HCT116 (cell line): ENCODE measurements around the gene CAMK2N2. TPM values are rescaled to one million over a fixed set of nuclear protein-coding genes. Genes with fewer than 3 reads are reported as not detected.

Experiments used
- ATAC-seq: fragments of 200-7000 bp; cut with Tn5 transposase; 2 replicates; pipeline ENCODE4 v1.9.1; 2020; ENCODE audit warnings: mild to moderate bottlenecking, moderate library complexity
- BruUV-seq: library from RNA; stranded (reverse); fragments of 400-500 nt; replicated peaks from 2 replicates; lab custom pipeline; 2021; lab: Mats Ljungman, UMichigan
- CTCF ChIA-PET: fragments of 300-600 bp; sonication (Branson Sonifier 250); formaldehyde crosslinking; loops from one replicate; lab custom pipeline; 2021; ENCODE audit warnings: antibody characterized with exemption; lab: Charles Lee
- POLR2A ChIA-PET: fragments of 300-600, 350-600 bp; sonication (Branson Sonifier 250); formaldehyde crosslinking; loops from one replicate; lab custom pipeline; 2021; ENCODE audit warnings: antibody characterized with exemption; lab: Charles Lee
- RAD21 ChIA-PET, 2 experiments: fragments of 300-600 bp; sonication (Branson Sonifier 250); formaldehyde crosslinking; loops; one replicate each; lab custom pipeline; 2023; ENCODE audit warnings: low total read pairs in 2 of 2; ENCODE audit not compliant: uncharacterized antibody in 2 of 2, unreplicated experiment in 2 of 2, low non-redundant PET in 1 of 2; lab: Charles Lee
- DNase-seq: peaks from one replicate; pipeline ENCODE4 v3.0.0-alpha.2; 2010; ENCODE audit warnings: low read depth, low spot score
- H2AFZ ChIP-seq: fragments of 200-600 bp; shearing (Covaris generic), sonication (generic); 2 replicates; pipeline ENCODE4 v1.6.1; 2017; ENCODE audit warnings: low read depth, mixed run types, mixed read lengths, antibody characterized with exemption, low read length; ENCODE audit not compliant: poor library complexity, severe bottlenecking
- H3K27ac ChIP-seq: 2 replicates; pipeline ENCODE4 v1.5.1; 2012; ENCODE audit warnings: low read depth, low read length
- H3K27me3 ChIP-seq: fragments of 200-600 bp; sonication (generic); 2 replicates; pipeline ENCODE4 v1.6.1; 2016; ENCODE audit warnings: mixed run types, low read length, mixed read lengths; ENCODE audit not compliant: insufficient read depth
- H3K36me3 ChIP-seq, 2 experiments: fragments of 200-500 bp in 1 of 2; fragments of 200-600 bp in 1 of 2; sonication (Bioruptor generic) in 1 of 2; sonication (generic) in 1 of 2; 2 replicates each; pipeline versions ENCODE4 v1.5.1 to v1.6.1; 2014 to 2016; ENCODE audit warnings: low read length in 2 of 2, inconsistent platforms in 1 of 2, mixed read lengths in 1 of 2, mixed run types in 1 of 2; ENCODE audit not compliant: insufficient read depth in 2 of 2, control insufficient read depth in 1 of 2
- H3K4me1 ChIP-seq, 2 experiments: fragments of 200-600 bp in 1 of 2; sonication (generic) in 1 of 2; 2 replicates each; pipeline versions ENCODE4 v1.5.1 to v1.6.1; 2012 to 2017; ENCODE audit warnings: low read length in 2 of 2, inconsistent platforms in 1 of 2, mild to moderate bottlenecking in 1 of 2, mixed read lengths in 1 of 2, mixed run types in 1 of 2, moderate library complexity in 1 of 2; ENCODE audit not compliant: insufficient read depth in 2 of 2, control insufficient read depth in 1 of 2
- H3K4me2 ChIP-seq: fragments of 200-600 bp; sonication (generic); 2 replicates; pipeline ENCODE4 v1.6.1; 2017; ENCODE audit warnings: mixed run types, low read length, mixed read lengths
- H3K4me3 ChIP-seq, 2 experiments: fragments of 200-600 bp in 1 of 2; sonication (generic) in 1 of 2; replicated peaks in 1 of 2; 2 replicates each; pipeline ENCODE4 v1.5.1; 2011 to 2016; ENCODE audit warnings: low read length in 2 of 2, control low read depth in 1 of 2, low read depth in 1 of 2, mild to moderate bottlenecking in 1 of 2, mixed read lengths in 1 of 2, mixed run types in 1 of 2
- H3K79me2 ChIP-seq: fragments of 200-600 bp; sonication (generic); 2 replicates; pipeline ENCODE4 v1.6.1; 2017; ENCODE audit warnings: mild to moderate bottlenecking, mixed run types, low read length, moderate library complexity, mixed read lengths; ENCODE audit not compliant: insufficient read depth
- H3K9ac ChIP-seq: fragments of 200-600 bp; sonication (generic); 2 replicates; pipeline ENCODE4 v1.6.1; 2016; ENCODE audit warnings: low read length, mixed read lengths
- H3K9me2 ChIP-seq: fragments of 200-600 bp; sonication (generic), shearing (Covaris generic); 2 replicates; pipeline ENCODE4 v1.6.1; 2017; ENCODE audit warnings: mixed run types, mild to moderate bottlenecking, moderate library complexity; ENCODE audit not compliant: insufficient read depth
- H3K9me3 ChIP-seq, 2 experiments: fragments of 200-500 bp in 1 of 2; fragments of 200-600 bp in 1 of 2; sonication (Bioruptor generic) in 1 of 2; sonication (generic) in 1 of 2; 2 replicates each; pipeline ENCODE4 v1.6.1; 2014 to 2017; ENCODE audit warnings: low read length in 2 of 2, mixed read lengths in 2 of 2, inconsistent platforms in 1 of 2, low read depth in 1 of 2, mild to moderate bottlenecking in 1 of 2, mixed run types in 1 of 2, moderate library complexity in 1 of 2; ENCODE audit not compliant: control insufficient read depth in 1 of 2, insufficient read depth in 1 of 2
- H4K20me1 ChIP-seq: fragments of 200-600 bp; sonication (generic), shearing (Covaris generic); 2 replicates; pipeline ENCODE4 v1.6.1; 2017; ENCODE audit warnings: mixed run types, mild to moderate bottlenecking, moderate library complexity; ENCODE audit not compliant: insufficient read depth
- FOSL1 ChIP-seq: IDR thresholded peaks from 2 replicates; pipeline ENCODE4 v1.6.1; 2012; ENCODE audit warnings: low read depth
- RAD21 ChIP-seq: IDR thresholded peaks from 2 replicates; pipeline ENCODE4 v1.6.1; 2012; ENCODE audit warnings: low read depth, mild to moderate bottlenecking
- ZFX ChIP-seq: fragments of 450-650 bp; IDR thresholded peaks from 2 replicates; pipeline ENCODE4 v1.6.1; 2017
- intact Hi-C: fragments of 100-400 bp; cut with micrococcal nuclease; formaldehyde crosslinking; loops from 2 replicates; pipeline ENCODE4 v1.10.0; 2022
- total RNA-seq: library from RNA; stranded (reverse); gene quantifications from one replicate; pipeline ENCODE4 v1.2.1, GENCODE V29; 2021; ENCODE audit not compliant: unreplicated experiment
- TF ChIP-seq, protein P1 (sequence below): IDR thresholded peaks from 2 replicates; pipeline ENCODE4 v1.6.1; 2011; ENCODE audit warnings: mild to moderate bottlenecking, low read length, moderate library complexity; ENCODE audit not compliant: insufficient replicate concordance; ENCODE audit errors: extremely low read depth

Gene CAMK2N2
- total RNA-seq, 1 experiment from 2014 or later, result 5.1 TPM

DNA sequence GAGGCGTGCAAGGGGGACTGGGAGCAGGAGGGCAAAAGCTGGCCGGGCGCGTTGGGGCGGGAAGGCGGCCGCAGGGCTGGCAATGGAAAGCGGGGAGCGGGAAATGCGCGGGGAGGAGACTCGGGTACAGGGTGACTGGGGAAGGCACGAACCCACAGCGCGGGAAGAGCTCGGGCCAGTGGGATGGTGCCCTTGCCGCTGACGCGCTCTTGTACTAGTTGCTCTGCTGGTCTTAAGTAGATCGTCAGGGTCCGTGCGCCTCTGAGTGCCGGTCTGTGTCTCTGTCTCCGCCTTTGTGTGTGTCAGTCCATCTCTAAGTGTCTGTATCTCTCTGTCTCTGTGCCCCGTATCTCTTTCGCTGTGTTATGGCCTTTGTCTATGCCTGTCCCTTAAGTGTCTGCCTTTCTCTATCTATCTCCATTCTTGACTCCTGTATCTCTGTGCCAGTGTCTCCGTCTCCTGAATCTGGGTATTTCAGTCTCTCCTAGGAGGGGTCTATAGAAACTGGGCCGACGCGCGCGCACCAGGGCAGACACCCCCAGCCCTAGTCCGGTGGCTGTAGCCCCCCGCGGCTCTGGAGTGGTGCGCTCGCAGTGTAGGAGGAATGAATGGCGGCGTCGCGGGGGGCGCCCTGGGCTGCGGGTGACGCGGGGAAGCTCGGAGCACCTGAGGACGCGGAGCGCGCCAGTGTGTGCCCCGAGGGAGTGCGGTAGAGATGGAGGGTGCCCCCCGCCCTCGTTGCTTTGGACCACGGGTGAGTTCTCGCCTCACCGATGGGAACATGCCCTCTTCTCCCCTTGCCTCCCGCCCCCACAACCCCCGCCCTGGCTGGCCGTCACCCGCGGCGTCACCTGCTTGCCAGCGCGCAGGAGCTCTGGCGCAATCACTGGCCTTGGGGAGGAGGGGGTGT, 756 bp upstream of the CAMK2N2 start:
- Histone ChIP-seq H3K9ac (peak overlapping the region; percentile 62), H3K27ac (peak overlapping the region; percentile 46; the same call in 1 of the 2 replicates), H3K9me2 (no peaks in the 10 kb centered on the region), H3K36me3 (no peaks in the 10 kb centered on the region; a peak in 1 of 4 replicates), H3K27me3 (no peaks in the 10 kb centered on the region), H4K20me1 (no peaks in the 10 kb centered on the region), H3K4me1 (peaks cover 3 to 24% of the 10 kb centered on the region in 2 experiments; a peak in 3 of 4 replicates), H3K4me3 (peak overlapping the region; percentile 50 to 63), H3K9me3 (no peaks in the 10 kb centered on the region), H3K4me2 (peak overlapping the region; percentile 92), H3K79me2 (no peaks in the 10 kb centered on the region), H2AFZ (peak overlapping the region; percentile 54)
- TF ChIP-seq RAD21 (no peak), ZFX (no peak), FOSL1 (no peak)
- TF ChIP-seq, protein P1, sequence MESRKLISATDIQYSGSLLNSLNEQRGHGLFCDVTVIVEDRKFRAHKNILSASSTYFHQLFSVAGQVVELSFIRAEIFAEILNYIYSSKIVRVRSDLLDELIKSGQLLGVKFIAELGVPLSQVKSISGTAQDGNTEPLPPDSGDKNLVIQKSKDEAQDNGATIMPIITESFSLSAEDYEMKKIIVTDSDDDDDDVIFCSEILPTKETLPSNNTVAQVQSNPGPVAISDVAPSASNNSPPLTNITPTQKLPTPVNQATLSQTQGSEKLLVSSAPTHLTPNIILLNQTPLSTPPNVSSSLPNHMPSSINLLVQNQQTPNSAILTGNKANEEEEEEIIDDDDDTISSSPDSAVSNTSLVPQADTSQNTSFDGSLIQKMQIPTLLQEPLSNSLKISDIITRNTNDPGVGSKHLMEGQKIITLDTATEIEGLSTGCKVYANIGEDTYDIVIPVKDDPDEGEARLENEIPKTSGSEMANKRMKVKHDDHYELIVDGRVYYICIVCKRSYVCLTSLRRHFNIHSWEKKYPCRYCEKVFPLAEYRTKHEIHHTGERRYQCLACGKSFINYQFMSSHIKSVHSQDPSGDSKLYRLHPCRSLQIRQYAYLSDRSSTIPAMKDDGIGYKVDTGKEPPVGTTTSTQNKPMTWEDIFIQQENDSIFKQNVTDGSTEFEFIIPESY, result no peak
- intact Hi-C loops, result no loop called here
- BruUV-seq, result TSS peak; percentile 53
- peak; percentile 58 for ATAC-seq
- DNase-seq, result no peak
- CTCF ChIA-PET, result interaction anchor here (0.7 to 1.4 kb wide), 4 partner anchors 10 to 377 kb away, joined by 3 to 7 read pairs (median 4); partner anchors contain the start of gene PARL
- RAD21 ChIA-PET, result no interaction called here
- POLR2A ChIA-PET, result no interaction called here
